WTC11 (cell line): ENCODE results near the gene B3GAT1. TPM values are rescaled to one million over a fixed set of nuclear protein-coding genes. Genes with fewer than 3 reads are reported as not detected.

ENCODE experiments used
- ATAC-seq: fragments of 200-7000 bp; cut with Tn5 transposase; 2 replicates; pipeline ENCODE4 v1.10.0; 2021; ENCODE audit warnings: mild to moderate bottlenecking, moderate library complexity
- CTCF ChIA-PET: fragments of 300-600 bp; sonication (Branson Sonifier 250); formaldehyde crosslinking; loops from one replicate; lab custom pipeline; 2021; ENCODE audit warnings: antibody characterized with exemption; lab: Charles Lee
- POLR2A ChIA-PET: fragments of 350-600 bp; sonication (Branson Sonifier 250); formaldehyde crosslinking; loops from one replicate; lab custom pipeline; 2021; ENCODE audit warnings: antibody characterized with exemption; lab: Charles Lee
- DNase-seq: peaks from one replicate; pipeline ENCODE4 v3.0.0; 2021; ENCODE audit warnings: low spot score
- H3K27ac Mint-ChIP-seq: 2 replicates; pipeline ENCODE4 v1.8.0; 2021; ENCODE audit warnings: mixed read lengths
- H3K27me3 Mint-ChIP-seq: 2 replicates; pipeline ENCODE4 v1.8.0; 2021; ENCODE audit warnings: low read depth, mild to moderate bottlenecking, moderate library complexity, mixed read lengths
- H3K36me3 Mint-ChIP-seq: 2 replicates; pipeline ENCODE4 v1.8.0; 2021; ENCODE audit warnings: mixed read lengths
- H3K4me1 Mint-ChIP-seq: 2 replicates; pipeline ENCODE4 v1.8.0; 2022; ENCODE audit warnings: mixed read lengths
- H3K4me3 Mint-ChIP-seq: 2 replicates; pipeline ENCODE4 v1.8.0; 2021; ENCODE audit warnings: mild to moderate bottlenecking, moderate library complexity, mixed read lengths
- H3K9me3 Mint-ChIP-seq: 2 replicates; pipeline ENCODE4 v1.8.0; 2021; ENCODE audit warnings: mixed read lengths
- AFF4 ChIP-seq: sonication (generic); formaldehyde crosslinking; IDR thresholded peaks from 2 replicates; pipeline ENCODE4 v1.8.1; 2023; ENCODE audit warnings: mild to moderate bottlenecking, missing genetic modification reagents, borderline replicate concordance
- ATF2 ChIP-seq: sonication (generic); formaldehyde crosslinking; IDR thresholded peaks from 2 replicates; pipeline ENCODE4 v1.8.1; 2022; ENCODE audit warnings: low read depth, missing genetic modification reagents, borderline replicate concordance
- ATF3 ChIP-seq: sonication (generic); formaldehyde crosslinking; conservative IDR thresholded peaks from 2 replicates; pipeline ENCODE4 v1.8.1; 2022; ENCODE audit warnings: mild to moderate bottlenecking, missing genetic modification reagents
- ESRRA ChIP-seq: sonication (generic); formaldehyde crosslinking; IDR thresholded peaks from 2 replicates; pipeline ENCODE4 v1.8.1; 2022; ENCODE audit warnings: mild to moderate bottlenecking, missing genetic modification reagents, borderline replicate concordance
- IRF2 ChIP-seq: sonication (generic); formaldehyde crosslinking; IDR thresholded peaks from 2 replicates; pipeline ENCODE4 v1.8.0; 2022; ENCODE audit warnings: low read depth, missing genetic modification reagents, borderline replicate concordance
- JUN ChIP-seq: sonication (generic); formaldehyde crosslinking; IDR thresholded peaks from 2 replicates; pipeline ENCODE4 v1.8.0; 2023; ENCODE audit warnings: mild to moderate bottlenecking, missing genetic modification reagents
- KAT7 ChIP-seq: sonication (generic); formaldehyde crosslinking; IDR thresholded peaks from 2 replicates; pipeline ENCODE4 v1.8.1; 2023; ENCODE audit warnings: missing genetic modification reagents, mild to moderate bottlenecking, borderline replicate concordance
- NFATC4 ChIP-seq: fragments of 250-450 bp; sonication (Bioruptor Pico); IDR thresholded peaks from 2 replicates; pipeline ENCODE4 v1.9.0; 2021; ENCODE audit warnings: mild to moderate bottlenecking
- NFYB ChIP-seq: sonication (generic); formaldehyde crosslinking; conservative IDR thresholded peaks from 2 replicates; pipeline ENCODE4 v1.8.0; 2022; ENCODE audit warnings: low read depth, missing genetic modification reagents
- PRRX2 ChIP-seq: fragments of 250-450 bp; sonication (Bioruptor Pico); IDR thresholded peaks from 2 replicates; pipeline ENCODE4 v1.8.0; 2021; ENCODE audit warnings: mild to moderate bottlenecking
- TP53 ChIP-seq: sonication (generic); formaldehyde crosslinking; IDR thresholded peaks from 2 replicates; pipeline ENCODE4 v1.8.1; 2023; ENCODE audit warnings: mild to moderate bottlenecking, missing genetic modification reagents
- ZNF138 ChIP-seq: sonication (generic); formaldehyde crosslinking; conservative IDR thresholded peaks from 2 replicates; pipeline ENCODE4 v1.8.1; 2022; ENCODE audit warnings: mild to moderate bottlenecking, moderate library complexity, missing genetic modification reagents
- ZNF396 ChIP-seq: fragments of 250-450 bp; sonication (Bioruptor Pico); IDR thresholded peaks from 2 replicates; pipeline ENCODE4 v1.8.0; 2021; ENCODE audit warnings: mild to moderate bottlenecking, moderate library complexity, borderline replicate concordance
- ZNF425 ChIP-seq: fragments of 250-450 bp; sonication (Bioruptor Pico); conservative IDR thresholded peaks from 2 replicates; pipeline ENCODE4 v1.9.0; 2021; ENCODE audit warnings: mild to moderate bottlenecking
- total RNA-seq: library from RNA; stranded (reverse); gene quantifications from 3 replicates; pipeline ENCODE4 v1.2.3, GENCODE V29; 2021
- TF ChIP-seq, protein P1 (sequence below): fragments of 250-450 bp; sonication (Bioruptor Pico); IDR thresholded peaks from 2 replicates; pipeline ENCODE4 v1.9.0; 2021; ENCODE audit warnings: mild to moderate bottlenecking, borderline replicate concordance
- TF ChIP-seq, protein P2 (sequence below): fragments of 250-450 bp; sonication (Bioruptor Pico); IDR thresholded peaks from 2 replicates; pipeline ENCODE4 v2.1.2; 2022; ENCODE audit warnings: mild to moderate bottlenecking, moderate library complexity
- TF ChIP-seq, protein P3 (sequence below): sonication (generic); formaldehyde crosslinking; IDR thresholded peaks from 2 replicates; pipeline ENCODE4 v1.8.0; 2023; ENCODE audit warnings: missing genetic modification reagents

The B3GAT1 gene
- total RNA-seq, 1 experiment from 2014 or later: 30.0 TPM

DNA sequence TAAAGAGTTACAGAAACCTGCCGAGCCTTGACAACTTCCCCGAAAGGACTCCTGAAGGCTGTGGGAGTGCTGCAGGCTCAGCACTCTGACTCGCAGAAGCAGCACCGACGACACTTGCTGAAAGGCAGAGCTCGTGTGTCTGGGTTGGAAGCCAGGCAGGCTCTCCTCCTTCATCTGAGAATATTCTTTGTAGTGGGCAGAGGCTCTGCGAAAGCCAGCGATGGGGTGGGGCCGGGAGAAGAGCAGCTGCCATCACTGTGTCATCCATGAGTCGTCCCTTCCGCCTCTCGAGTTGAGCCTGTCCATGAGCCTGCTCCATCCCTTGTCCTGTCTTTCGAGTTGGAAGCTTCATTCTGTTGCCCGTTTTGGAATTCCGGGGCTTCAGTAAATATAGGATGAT, 68.4 kb downstream of the B3GAT1 start:
- CTCF ChIA-PET: no interaction called here
- ATAC-seq (no peak), DNase-seq (no peak)
- no peaks in the 10 kb centered on the region for H3K9me3 Mint-ChIP-seq
- TF ChIP-seq JUN (no peak), ESRRA (CRISPR knock-in tag) (no peak), ATF3 (CRISPR knock-in tag) (no peak), ZNF138 (CRISPR knock-in tag) (no peak), ATF2 (no peak), NFYB (CRISPR knock-in tag) (no peak), TP53 (no peak), ZNF425 (no peak), ZNF396 (no peak), PRRX2 (CRISPR knock-in tag) (no peak), KAT7 (CRISPR knock-in tag) (no peak), IRF2 (CRISPR knock-in tag) (no peak), NFATC4 (no peak), AFF4 (no peak)
- TF ChIP-seq, protein P1, sequence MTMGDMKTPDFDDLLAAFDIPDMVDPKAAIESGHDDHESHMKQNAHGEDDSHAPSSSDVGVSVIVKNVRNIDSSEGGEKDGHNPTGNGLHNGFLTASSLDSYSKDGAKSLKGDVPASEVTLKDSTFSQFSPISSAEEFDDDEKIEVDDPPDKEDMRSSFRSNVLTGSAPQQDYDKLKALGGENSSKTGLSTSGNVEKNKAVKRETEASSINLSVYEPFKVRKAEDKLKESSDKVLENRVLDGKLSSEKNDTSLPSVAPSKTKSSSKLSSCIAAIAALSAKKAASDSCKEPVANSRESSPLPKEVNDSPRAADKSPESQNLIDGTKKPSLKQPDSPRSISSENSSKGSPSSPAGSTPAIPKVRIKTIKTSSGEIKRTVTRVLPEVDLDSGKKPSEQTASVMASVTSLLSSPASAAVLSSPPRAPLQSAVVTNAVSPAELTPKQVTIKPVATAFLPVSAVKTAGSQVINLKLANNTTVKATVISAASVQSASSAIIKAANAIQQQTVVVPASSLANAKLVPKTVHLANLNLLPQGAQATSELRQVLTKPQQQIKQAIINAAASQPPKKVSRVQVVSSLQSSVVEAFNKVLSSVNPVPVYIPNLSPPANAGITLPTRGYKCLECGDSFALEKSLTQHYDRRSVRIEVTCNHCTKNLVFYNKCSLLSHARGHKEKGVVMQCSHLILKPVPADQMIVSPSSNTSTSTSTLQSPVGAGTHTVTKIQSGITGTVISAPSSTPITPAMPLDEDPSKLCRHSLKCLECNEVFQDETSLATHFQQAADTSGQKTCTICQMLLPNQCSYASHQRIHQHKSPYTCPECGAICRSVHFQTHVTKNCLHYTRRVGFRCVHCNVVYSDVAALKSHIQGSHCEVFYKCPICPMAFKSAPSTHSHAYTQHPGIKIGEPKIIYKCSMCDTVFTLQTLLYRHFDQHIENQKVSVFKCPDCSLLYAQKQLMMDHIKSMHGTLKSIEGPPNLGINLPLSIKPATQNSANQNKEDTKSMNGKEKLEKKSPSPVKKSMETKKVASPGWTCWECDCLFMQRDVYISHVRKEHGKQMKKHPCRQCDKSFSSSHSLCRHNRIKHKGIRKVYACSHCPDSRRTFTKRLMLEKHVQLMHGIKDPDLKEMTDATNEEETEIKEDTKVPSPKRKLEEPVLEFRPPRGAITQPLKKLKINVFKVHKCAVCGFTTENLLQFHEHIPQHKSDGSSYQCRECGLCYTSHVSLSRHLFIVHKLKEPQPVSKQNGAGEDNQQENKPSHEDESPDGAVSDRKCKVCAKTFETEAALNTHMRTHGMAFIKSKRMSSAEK (CRISPR knock-in tag): no peak
- TF ChIP-seq, protein P2, sequence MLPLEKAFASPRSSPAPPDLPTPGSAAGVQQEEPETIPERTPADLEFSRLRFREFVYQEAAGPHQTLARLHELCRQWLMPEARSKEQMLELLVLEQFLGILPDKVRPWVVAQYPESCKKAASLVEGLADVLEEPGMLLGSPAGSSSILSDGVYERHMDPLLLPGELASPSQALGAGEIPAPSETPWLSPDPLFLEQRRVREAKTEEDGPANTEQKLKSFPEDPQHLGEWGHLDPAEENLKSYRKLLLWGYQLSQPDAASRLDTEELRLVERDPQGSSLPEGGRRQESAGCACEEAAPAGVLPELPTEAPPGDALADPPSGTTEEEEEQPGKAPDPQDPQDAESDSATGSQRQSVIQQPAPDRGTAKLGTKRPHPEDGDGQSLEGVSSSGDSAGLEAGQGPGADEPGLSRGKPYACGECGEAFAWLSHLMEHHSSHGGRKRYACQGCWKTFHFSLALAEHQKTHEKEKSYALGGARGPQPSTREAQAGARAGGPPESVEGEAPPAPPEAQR (CRISPR knock-in tag): no peak
- TF ChIP-seq, protein P3, sequence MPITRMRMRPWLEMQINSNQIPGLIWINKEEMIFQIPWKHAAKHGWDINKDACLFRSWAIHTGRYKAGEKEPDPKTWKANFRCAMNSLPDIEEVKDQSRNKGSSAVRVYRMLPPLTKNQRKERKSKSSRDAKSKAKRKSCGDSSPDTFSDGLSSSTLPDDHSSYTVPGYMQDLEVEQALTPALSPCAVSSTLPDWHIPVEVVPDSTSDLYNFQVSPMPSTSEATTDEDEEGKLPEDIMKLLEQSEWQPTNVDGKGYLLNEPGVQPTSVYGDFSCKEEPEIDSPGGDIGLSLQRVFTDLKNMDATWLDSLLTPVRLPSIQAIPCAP (CRISPR knock-in tag): no peak
- TF ChIP-seq, all 79 proteins: peak for 0
- Mint-ChIP-seq H3K4me3 (no peak overlapping the region), H3K36me3 (no peaks in the 10 kb centered on the region), H3K27me3 (no peaks in the 10 kb centered on the region; the same call in 1 of the 2 replicates), H3K27ac (no peak overlapping the region), H3K4me1 (peaks cover 2% of the 10 kb centered on the region)
- POLR2A ChIA-PET: no interaction called here
